RWPE1 (cell line): ENCODE data around the gene MTERF1.

Source experiments
- CTCF ChIA-PET: fragments of 350-600 bp; sonication (Branson Sonifier 250); formaldehyde crosslinking; extraction: SDS; loops from one replicate; lab custom pipeline; 2021; lab: Yijun Ruan, JAX
- POLR2A ChIA-PET: fragments of 400-600 bp; formaldehyde crosslinking; extraction: SDS; loops from one replicate; lab custom pipeline; 2020; ENCODE audit warnings: antibody characterized with exemption; ENCODE audit not compliant: low non-redundant PET; lab: Yijun Ruan, JAX
- DNase-seq: peaks from one replicate; pipeline ENCODE4 v3.0.0; 2012; ENCODE audit warnings: low spot score
- H3K27ac ChIP-seq: fragments of 450-650 bp; 2 replicates; pipeline ENCODE4 v1.5.1; 2017
- TF ChIP-seq, protein P1 (sequence below): fragments of 450-650 bp; conservative IDR thresholded peaks from 2 replicates; pipeline ENCODE4 v1.5.1; 2017; ENCODE audit warnings: low read depth, mild to moderate bottlenecking

MTERF1 gene, protein sequence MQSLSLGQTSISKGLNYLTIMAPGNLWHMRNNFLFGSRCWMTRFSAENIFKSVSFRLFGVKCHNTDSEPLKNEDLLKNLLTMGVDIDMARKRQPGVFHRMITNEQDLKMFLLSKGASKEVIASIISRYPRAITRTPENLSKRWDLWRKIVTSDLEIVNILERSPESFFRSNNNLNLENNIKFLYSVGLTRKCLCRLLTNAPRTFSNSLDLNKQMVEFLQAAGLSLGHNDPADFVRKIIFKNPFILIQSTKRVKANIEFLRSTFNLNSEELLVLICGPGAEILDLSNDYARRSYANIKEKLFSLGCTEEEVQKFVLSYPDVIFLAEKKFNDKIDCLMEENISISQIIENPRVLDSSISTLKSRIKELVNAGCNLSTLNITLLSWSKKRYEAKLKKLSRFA

DNA sequence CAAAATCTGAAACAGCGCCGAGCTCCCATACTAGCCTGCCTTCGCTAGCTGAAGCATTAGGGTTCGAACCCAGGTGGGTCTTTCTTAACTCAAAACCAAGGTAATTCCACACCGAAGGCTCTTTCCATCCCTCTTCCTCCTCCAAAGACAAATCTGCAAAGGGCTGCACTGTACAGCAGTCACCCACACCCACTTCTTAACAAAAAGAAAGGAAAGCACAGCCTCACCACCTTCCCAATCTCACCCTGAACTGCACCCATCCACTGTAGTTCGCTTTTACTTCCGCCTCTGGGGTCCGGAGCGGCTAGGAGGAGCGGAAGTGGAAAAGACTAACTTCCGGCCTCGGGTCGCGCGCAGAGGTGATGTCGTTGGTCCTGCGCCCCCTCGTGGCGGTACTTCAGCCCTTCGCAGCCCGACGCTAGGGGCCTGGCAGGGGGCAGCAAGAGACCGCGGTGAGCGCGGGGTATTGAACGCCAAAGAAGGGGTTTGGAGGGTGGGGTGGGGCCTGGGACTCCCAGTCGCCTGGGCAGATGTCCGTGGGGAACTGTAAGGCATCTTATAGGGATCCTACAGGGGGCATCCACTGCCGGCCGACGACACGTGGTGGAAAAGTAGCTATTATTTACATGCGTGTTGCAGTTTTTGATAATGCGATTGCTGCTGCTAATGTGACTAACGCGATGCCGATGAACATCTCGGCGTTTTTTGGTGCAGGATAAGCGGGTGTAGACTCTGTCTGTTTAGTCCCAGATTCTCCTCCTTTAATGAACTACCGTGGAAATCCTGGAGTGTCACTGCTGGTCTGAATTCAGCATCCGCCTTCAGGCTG lies at the start of gene MTERF1:
Gene MTERF1, minus strand, starts transcription at position 290 of the 829 bp plus-strand sequence. CDS start 619 bp downstream, outside the sequence.
- POLR2A ChIA-PET, result interaction anchor here (0.6 kb wide), 1 partner anchor 567 kb away, joined by 3 read pairs; the partner anchor contains the start of gene GATAD1
- TF ChIP-seq, protein P1, sequence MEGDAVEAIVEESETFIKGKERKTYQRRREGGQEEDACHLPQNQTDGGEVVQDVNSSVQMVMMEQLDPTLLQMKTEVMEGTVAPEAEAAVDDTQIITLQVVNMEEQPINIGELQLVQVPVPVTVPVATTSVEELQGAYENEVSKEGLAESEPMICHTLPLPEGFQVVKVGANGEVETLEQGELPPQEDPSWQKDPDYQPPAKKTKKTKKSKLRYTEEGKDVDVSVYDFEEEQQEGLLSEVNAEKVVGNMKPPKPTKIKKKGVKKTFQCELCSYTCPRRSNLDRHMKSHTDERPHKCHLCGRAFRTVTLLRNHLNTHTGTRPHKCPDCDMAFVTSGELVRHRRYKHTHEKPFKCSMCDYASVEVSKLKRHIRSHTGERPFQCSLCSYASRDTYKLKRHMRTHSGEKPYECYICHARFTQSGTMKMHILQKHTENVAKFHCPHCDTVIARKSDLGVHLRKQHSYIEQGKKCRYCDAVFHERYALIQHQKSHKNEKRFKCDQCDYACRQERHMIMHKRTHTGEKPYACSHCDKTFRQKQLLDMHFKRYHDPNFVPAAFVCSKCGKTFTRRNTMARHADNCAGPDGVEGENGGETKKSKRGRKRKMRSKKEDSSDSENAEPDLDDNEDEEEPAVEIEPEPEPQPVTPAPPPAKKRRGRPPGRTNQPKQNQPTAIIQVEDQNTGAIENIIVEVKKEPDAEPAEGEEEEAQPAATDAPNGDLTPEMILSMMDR, result peak; percentile 99

DNA sequence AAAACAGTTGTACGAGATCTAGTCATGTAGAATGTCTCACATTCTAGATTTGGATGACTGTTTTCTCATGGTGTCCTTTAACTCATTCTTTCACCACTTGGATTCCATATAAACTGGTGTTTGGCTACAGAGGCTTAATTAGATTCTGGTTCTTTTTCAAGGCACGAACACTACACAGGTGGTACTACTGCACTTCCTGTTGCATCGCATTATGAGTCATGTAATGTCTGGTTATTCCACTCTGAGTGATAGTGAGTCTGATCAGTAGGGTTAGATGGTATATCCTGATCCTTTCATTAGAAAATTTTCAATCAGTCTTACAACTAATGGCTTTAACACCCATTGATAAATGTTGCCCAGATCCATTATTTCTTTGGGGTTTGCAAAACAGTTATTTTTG lies 49.0 kb upstream of the MTERF1 start:
- DNase-seq, result peak; percentile 44
- POLR2A ChIA-PET, result no interaction called here
- CTCF ChIA-PET, result no interaction called here
- H3K27ac ChIP-seq, result no peak overlapping the region
- TF ChIP-seq, protein P1, result no peak

More for the DNA sequence above, at the start of gene MTERF1:
- H3K27ac ChIP-seq, result peak within 1 kb of the TSS; percentile 62
- CTCF ChIA-PET, result interaction anchor here (0.5 to 1.7 kb wide), 14 partner anchors 12 to 566 kb away, joined by 3 to 11 read pairs (median 4); no protein-coding TSS in a partner anchor
- DNase-seq, result peak; percentile 82

DNA sequence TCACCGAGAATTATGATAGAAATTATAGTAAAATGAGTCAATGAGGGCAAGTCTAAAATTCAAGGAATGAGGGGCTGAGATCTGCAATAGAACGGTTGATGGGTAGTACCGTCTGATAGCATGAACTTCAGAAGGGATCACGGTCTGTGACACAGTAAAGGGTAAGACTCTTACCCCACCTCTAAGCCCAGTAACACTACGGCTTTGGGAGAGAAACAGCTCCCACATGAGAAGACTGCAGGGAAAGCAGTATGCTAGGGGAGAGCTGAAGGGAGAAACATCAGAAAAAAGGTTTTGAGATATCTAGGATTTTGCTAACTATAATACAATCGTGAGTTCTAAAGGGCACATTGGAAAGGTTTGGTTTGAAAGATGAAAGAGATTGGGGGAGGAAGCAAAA lies 47.4 kb upstream of the MTERF1 start:
- POLR2A ChIA-PET, result no interaction called here
- TF ChIP-seq, protein P1, result no peak
- DNase-seq, result no peak
- CTCF ChIA-PET, result interaction anchor here (0.7 kb wide), 1 partner anchor 11 kb away, joined by 6 read pairs; no protein-coding TSS in a partner anchor
- no peak overlapping the region for H3K27ac ChIP-seq

DNA sequence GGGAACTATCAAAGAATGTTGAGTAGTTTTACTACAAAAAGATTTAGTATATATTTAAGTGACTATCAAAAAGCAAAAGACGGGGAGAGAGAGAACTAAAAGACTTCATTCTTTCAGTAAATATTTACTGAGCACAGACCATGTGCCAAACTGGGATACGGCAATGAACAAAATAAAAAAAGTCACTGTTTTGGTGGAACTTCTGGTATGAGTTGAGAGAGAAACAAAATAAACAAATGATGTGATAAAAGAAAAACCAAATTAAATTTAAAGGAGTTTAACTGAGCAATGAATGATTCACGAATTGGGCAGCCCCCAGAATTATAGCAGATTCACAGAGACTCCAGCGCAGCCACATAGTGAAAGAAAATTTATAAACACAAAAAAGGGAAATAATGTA lies 42.4 kb upstream of the MTERF1 start:
- H3K27ac ChIP-seq, result no peak overlapping the region
- TF ChIP-seq, protein P1, result no peak
- ChIA-PET CTCF (no interaction called here), POLR2A (no interaction called here)
- no peak for DNase-seq

DNA sequence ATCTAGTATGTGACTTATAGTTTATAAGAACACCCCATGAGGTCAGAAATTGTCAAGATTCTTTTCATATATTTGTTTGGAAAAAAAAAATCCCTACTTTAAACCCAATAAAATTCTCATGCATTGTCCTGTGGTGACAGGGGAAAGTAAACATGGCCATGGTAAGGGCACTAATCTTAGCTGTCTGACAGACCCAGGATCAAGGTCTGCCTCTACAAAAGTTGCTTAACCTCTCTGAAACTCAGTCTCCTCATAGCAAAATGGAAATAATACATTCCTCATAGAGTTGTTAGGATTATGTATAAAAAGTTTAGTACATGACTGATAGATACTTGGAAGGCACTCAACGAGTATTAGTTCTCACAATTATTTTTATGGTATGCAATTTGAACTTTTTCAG lies 37.9 kb upstream of the MTERF1 start:
- TF ChIP-seq, protein P1, result no peak
- no peak for DNase-seq
- ChIA-PET CTCF (no interaction called here), POLR2A (no interaction called here)
- H3K27ac ChIP-seq, result no peak overlapping the region

DNA sequence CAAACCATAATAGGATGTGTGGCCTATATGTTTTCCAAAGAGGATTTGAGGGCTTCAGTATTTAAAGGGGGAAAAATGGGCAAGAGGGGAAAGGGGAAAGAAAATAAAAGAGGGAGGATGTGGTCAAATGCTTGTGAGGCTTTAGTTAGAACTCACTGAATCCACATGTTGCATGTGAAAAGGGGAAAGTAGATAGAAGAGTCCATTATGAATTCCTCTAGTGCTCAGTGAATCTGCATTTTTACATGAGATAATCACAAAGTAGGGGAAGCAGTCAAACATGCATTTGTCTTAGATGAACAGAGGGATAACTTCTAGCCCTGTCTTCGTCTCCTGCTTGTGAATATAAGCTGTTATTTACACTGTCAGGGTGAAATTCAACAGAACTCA lies 35.5 kb upstream of the MTERF1 start:
- CTCF ChIA-PET, result interaction anchor here (0.6 kb wide), 2 partner anchors 131 to 1003 kb away, joined by 3 read pairs; no protein-coding TSS in a partner anchor
- DNase-seq, result no peak
- TF ChIP-seq, protein P1, result no peak
- POLR2A ChIA-PET, result no interaction called here
- H3K27ac ChIP-seq, result no peak overlapping the region
